GM23338 (cell line): ENCODE measurements around the gene CCDC170. TPM values are rescaled to one million over a fixed set of nuclear protein-coding genes. Genes with fewer than 3 reads are reported as not detected.

Experiments used
- ATAC-seq: fragments of 200-7000 bp; cut with Tn5 transposase; 3 replicates; pipeline ENCODE4 v1.9.1; 2020
- DNase-seq: peaks from one replicate; pipeline ENCODE4 v3.0.0-alpha.2; 2015; ENCODE audit warnings: low spot score
- H2AFZ ChIP-seq: fragments of 200-600 bp; sonication (generic); 2 replicates; pipeline ENCODE4 v1.8.0; 2016; ENCODE audit warnings: antibody characterized with exemption, mild to moderate bottlenecking, moderate library complexity
- H3F3A ChIP-seq: fragments of 200-600 bp; sonication (generic); replicated peaks from 2 replicates; pipeline ENCODE4 v1.8.0; 2017; ENCODE audit warnings: antibody characterized with exemption, mixed run types, low read depth
- H3K27ac ChIP-seq: fragments of 200-600 bp; sonication (generic); 2 replicates; pipeline ENCODE4 v1.6.1; 2016; ENCODE audit warnings: low read depth
- H3K27me3 ChIP-seq: fragments of 200-600 bp; sonication (generic); 2 replicates; pipeline ENCODE4 v1.8.0; 2016; ENCODE audit warnings: mild to moderate bottlenecking, mixed run types, moderate library complexity; ENCODE audit not compliant: insufficient read depth
- H3K36me3 ChIP-seq: fragments of 200-600 bp; sonication (generic); 2 replicates; pipeline ENCODE4 v1.8.0; 2016; ENCODE audit warnings: mild to moderate bottlenecking; ENCODE audit not compliant: insufficient read depth
- H3K4me1 ChIP-seq: fragments of 200-600 bp; sonication (generic); 2 replicates; pipeline ENCODE4 v1.8.0; 2016; ENCODE audit warnings: mild to moderate bottlenecking, moderate library complexity; ENCODE audit not compliant: insufficient read depth
- H3K4me2 ChIP-seq: fragments of 200-600 bp; sonication (generic); 2 replicates; pipeline ENCODE4 v1.7.1; 2017; ENCODE audit warnings: mixed run types
- H3K4me3 ChIP-seq: fragments of 200-600 bp; sonication (generic); 2 replicates; pipeline ENCODE4 v1.6.1; 2016; ENCODE audit warnings: mixed run types
- H3K79me2 ChIP-seq: fragments of 200-600 bp; sonication (generic); replicated peaks from 2 replicates; pipeline ENCODE4 v1.8.0; 2017; ENCODE audit warnings: mild to moderate bottlenecking; ENCODE audit not compliant: insufficient read depth
- H3K9me2 ChIP-seq: fragments of 200-600 bp; sonication (generic); 2 replicates; pipeline ENCODE4 v1.8.0; 2017; ENCODE audit not compliant: insufficient read depth
- H4K20me1 ChIP-seq: fragments of 200-600 bp; sonication (generic); replicated peaks from 2 replicates; pipeline ENCODE4 v1.8.0; 2017; ENCODE audit warnings: mild to moderate bottlenecking; ENCODE audit not compliant: insufficient read depth
- H3K27ac Mint-ChIP-seq: 2 replicates; pipeline ENCODE4 v1.8.0; 2020; ENCODE audit warnings: inconsistent platforms, mild to moderate bottlenecking, moderate library complexity, mixed read lengths
- H3K27me3 Mint-ChIP-seq: 3 replicates; pipeline ENCODE4 v1.8.0; 2022; ENCODE audit warnings: low read depth, mild to moderate bottlenecking, moderate library complexity, mixed read lengths, inconsistent platforms; ENCODE audit not compliant: insufficient read depth, poor library complexity
- H3K36me3 Mint-ChIP-seq: 3 replicates; pipeline ENCODE4 v1.8.0; 2021; ENCODE audit warnings: low read depth, mild to moderate bottlenecking, inconsistent platforms, moderate library complexity, mixed read lengths
- H3K4me1 Mint-ChIP-seq: 3 replicates; pipeline ENCODE4 v1.8.0; 2020; ENCODE audit warnings: mild to moderate bottlenecking, inconsistent platforms, mixed read lengths
- H3K4me3 Mint-ChIP-seq: 3 replicates; pipeline ENCODE4 v1.8.0; 2021; ENCODE audit warnings: moderate library complexity, mild to moderate bottlenecking, inconsistent platforms, mixed read lengths
- H3K9me3 Mint-ChIP-seq: 3 replicates; pipeline ENCODE4 v1.8.0; 2020; ENCODE audit warnings: moderate library complexity, mild to moderate bottlenecking, inconsistent platforms, mixed read lengths
- CREB1 ChIP-seq: fragments of 250-450 bp; sonication (Bioruptor Pico); IDR thresholded peaks from 2 replicates; pipeline ENCODE4 v1.5.0; 2020; ENCODE audit warnings: low read depth, mild to moderate bottlenecking, moderate library complexity
- ETS1 ChIP-seq: IDR thresholded peaks from 2 replicates; pipeline ENCODE4 v1.6.1; 2016; ENCODE audit warnings: antibody characterized with exemption
- EZH2 ChIP-seq: fragments of 200-600 bp; sonication (generic); IDR thresholded peaks from one replicate; pipeline ENCODE4 v1.8.0; 2017; ENCODE audit warnings: antibody characterized with exemption, mild to moderate bottlenecking, low read depth; ENCODE audit not compliant: unreplicated experiment
- EZH2phosphoT487 ChIP-seq: fragments of 200-600 bp; sonication (generic); IDR thresholded peaks from one replicate; pipeline ENCODE4 v1.8.1; 2018; ENCODE audit warnings: antibody characterized with exemption; ENCODE audit not compliant: unreplicated experiment
- JUNB ChIP-seq: IDR thresholded peaks from one replicate; pipeline ENCODE4 v1.6.1; 2016; ENCODE audit warnings: antibody characterized with exemption; ENCODE audit not compliant: unreplicated experiment
- NANOG ChIP-seq: IDR thresholded peaks from 2 replicates; pipeline ENCODE4 v1.6.1; 2016; ENCODE audit warnings: antibody characterized with exemption, borderline replicate concordance
- POLR2AphosphoS5 ChIP-seq: IDR thresholded peaks from 2 replicates; pipeline ENCODE4 v1.6.1; 2016; ENCODE audit warnings: antibody characterized with exemption, low read depth
- REST ChIP-seq: IDR thresholded peaks from one replicate; pipeline ENCODE4 v1.6.1; 2018; ENCODE audit warnings: antibody characterized with exemption; ENCODE audit not compliant: unreplicated experiment
- STAT1 ChIP-seq: IDR thresholded peaks from one replicate; pipeline ENCODE4 v1.6.1; 2016; ENCODE audit warnings: antibody characterized with exemption; ENCODE audit not compliant: unreplicated experiment
- ZNF114 ChIP-seq: fragments of 250-450 bp; sonication (Bioruptor Pico); IDR thresholded peaks from 2 replicates; pipeline ENCODE4 v1.5.0; 2020; ENCODE audit warnings: mild to moderate bottlenecking, moderate library complexity
- ZNF331 ChIP-seq: fragments of 250-450 bp; sonication (Bioruptor Pico); IDR thresholded peaks from 2 replicates; pipeline ENCODE4 v1.5.0; 2020; ENCODE audit warnings: low read depth, mild to moderate bottlenecking, moderate library complexity
- ZNF462 ChIP-seq: fragments of 250-450 bp; sonication (Bioruptor Pico); IDR thresholded peaks from 2 replicates; pipeline ENCODE4 v1.5.0; 2020; ENCODE audit warnings: mild to moderate bottlenecking, moderate library complexity
- polyA plus RNA-seq: library from polyadenylated mRNA; unstranded; fragments of >200 nt; fragmentation: Nextera tagmentation; extraction: Ambion mirVana; gene quantifications from 2 replicates; pipeline ENCODE4 v1.2.1, GENCODE V29; 2016
- total RNA-seq: library from RNA; depleted of rRNA; stranded (reverse); fragments of >200 nt; shearing (Covaris generic); gene quantifications from 2 replicates; pipeline ENCODE4 v1.2.3, GENCODE V29; 2014

CCDC170 gene
- total and polyA plus RNA-seq, 2 experiments from 2014 or later, result 0.18 TPM; not detected in 1

DNA sequence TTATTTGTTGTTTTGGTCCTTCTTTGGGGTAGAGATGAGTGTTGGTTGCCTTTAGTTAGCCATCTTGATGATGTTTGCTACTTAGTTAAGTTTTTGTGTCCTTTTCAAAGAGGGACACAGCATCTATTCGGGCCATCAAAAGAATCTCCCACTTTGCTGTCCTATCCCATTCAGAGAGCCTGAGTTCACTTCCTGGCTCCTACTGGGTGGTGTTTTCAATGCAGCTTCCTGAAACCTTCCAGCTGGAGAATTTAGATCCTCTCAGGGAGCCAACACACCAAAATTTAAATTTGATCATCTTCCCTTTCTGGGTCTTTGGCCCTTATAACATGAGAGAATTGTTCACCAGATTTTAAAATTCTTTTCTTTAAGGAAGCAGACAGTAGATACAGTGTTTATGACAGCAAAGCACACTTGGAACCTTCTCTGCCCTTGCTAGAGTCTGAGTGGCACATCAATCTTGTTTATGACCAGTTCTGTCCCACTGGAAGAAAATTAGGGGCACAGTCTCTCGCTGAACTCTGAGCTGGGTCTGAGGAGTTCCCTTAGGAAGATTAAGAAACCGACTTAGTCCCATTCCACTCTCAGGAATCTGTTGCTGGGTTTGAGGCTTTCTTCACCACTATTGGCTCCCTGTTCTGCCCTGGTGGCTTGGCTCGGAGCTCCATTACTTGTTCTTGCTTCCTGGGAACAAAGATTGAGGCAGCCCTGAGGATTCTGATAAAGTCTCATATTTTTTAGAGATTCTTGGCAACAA lies 115.5 kb downstream of the CCDC170 start (continued):
- TF ChIP-seq REST, result no peak
- no peak for TF ChIP-seq EZH2phosphoT487
- TF ChIP-seq CREB1 (CRISPR knock-in tag), result no peak

DNA sequence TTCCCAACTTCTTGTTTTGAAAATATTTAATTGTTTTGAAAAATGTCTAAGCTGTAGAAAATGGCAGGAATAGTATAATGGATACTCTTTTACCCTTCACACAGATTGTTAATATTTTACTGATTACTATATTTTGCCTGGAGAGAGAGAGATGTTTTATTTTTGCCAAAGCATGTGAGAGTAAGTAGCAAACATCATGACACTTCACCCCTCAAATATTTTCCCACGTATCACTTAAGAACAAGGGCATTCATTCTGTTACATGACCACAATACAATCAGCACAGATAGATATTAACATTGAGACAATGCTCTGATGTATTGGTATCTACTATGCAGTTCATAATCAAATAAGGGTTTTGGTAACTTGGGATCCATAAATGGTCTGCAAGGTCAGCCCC lies 116.5 kb downstream of the CCDC170 start:
- no peak overlapping the region for H3K4me3 Mint-ChIP-seq
- H3K36me3 ChIP-seq, result no peaks in the 10 kb centered on the region
- no peak overlapping the region for H3K4me2 ChIP-seq
- H3F3A ChIP-seq, result no peaks in the 10 kb centered on the region
- no peaks in the 10 kb centered on the region for H3K79me2 ChIP-seq
- no peaks in the 10 kb centered on the region for H4K20me1 ChIP-seq
- no peaks in the 10 kb centered on the region for H3K27me3 ChIP-seq
- ATAC-seq (no peak), DNase-seq (no peak)
- H3K27ac ChIP-seq, result no peak overlapping the region
- H2AFZ ChIP-seq, result no peak overlapping the region
- peaks cover 14% of the 10 kb centered on the region for H3K9me2 ChIP-seq
- H3K36me3 Mint-ChIP-seq, result no peaks in the 10 kb centered on the region; the same call in 2 of the 3 replicates
- no peak overlapping the region for H3K4me3 ChIP-seq
- no peaks in the 10 kb centered on the region; the same call in 2 of the 3 replicates for H3K9me3 Mint-ChIP-seq
- H3K4me1 ChIP-seq, result peaks cover 6% of the 10 kb centered on the region
- H3K27me3 Mint-ChIP-seq, result peaks cover 5% of the 10 kb centered on the region
- H3K27ac Mint-ChIP-seq, result no peak overlapping the region
- peaks cover 23% of the 10 kb centered on the region for H3K4me1 Mint-ChIP-seq
- TF ChIP-seq JUNB (no peak), ZNF114 (CRISPR knock-in tag) (no peak), EZH2 (no peak), POLR2AphosphoS5 (no peak), CREB1 (CRISPR knock-in tag) (no peak), ETS1 (no peak), STAT1 (no peak), NANOG (no peak), ZNF331 (CRISPR knock-in tag) (no peak), ZNF462 (CRISPR knock-in tag) (no peak), EZH2phosphoT487 (no peak)
